Uterus (tissue), 4 donors: Measurements from ENCODE around the gene CCDC148. TPM values are rescaled to one million over a fixed set of nuclear protein-coding genes. Genes with fewer than 3 reads are reported as not detected.

Experiments used
- DNase-seq, 2 donors: peaks; one replicate each; pipeline ENCODE4 v3.0.0-alpha.2; 2019 to 2020
- H3K27ac ChIP-seq, 2 donors: fragments of 200-600 bp; sonication (generic); 1 replicate in 1 of 2; 2 replicates in 1 of 2; pipeline ENCODE4 v1.5.1; 2016 to 2018
- H3K27me3 ChIP-seq, 2 donors: fragments of 200-600 bp; sonication (generic); one replicate each; pipeline ENCODE4 v1.5.1; 2018 to 2019; ENCODE audit warnings: control low read depth in 1 of 2
- H3K36me3 ChIP-seq, 2 donors: fragments of 200-600 bp; sonication (generic); one replicate each; pipeline ENCODE4 v1.5.1; 2019; ENCODE audit warnings: control low read depth in 1 of 2
- H3K4me1 ChIP-seq, 2 donors: fragments of 200-600 bp; sonication (generic); one replicate each; pipeline ENCODE4 v1.5.1; 2018 to 2019; ENCODE audit warnings: control low read depth in 1 of 2
- H3K4me3 ChIP-seq, 2 donors: fragments of 200-600 bp; sonication (generic); 1 replicate in 1 of 2; 2 replicates in 1 of 2; pipeline ENCODE4 v1.5.1; 2018 to 2019; ENCODE audit warnings: mild to moderate bottlenecking in 1 of 2
- H3K9me3 ChIP-seq, 2 donors: fragments of 200-600 bp; sonication (generic); one replicate each; pipeline ENCODE4 v1.5.1; 2019; ENCODE audit warnings: control low read depth in 1 of 2
- CTCF ChIP-seq, 4 experiments: fragments of 200-600 bp in 2 of 4; fragments of 450-650 bp in 2 of 4; sonication (generic) in 2 of 4; IDR thresholded peaks; one replicate each; pipeline ENCODE4 v1.5.1; 2016 to 2019; ENCODE audit warnings: antibody characterized with exemption in 4 of 4, mild to moderate bottlenecking in 2 of 4, moderate library complexity in 1 of 4
- POLR2A ChIP-seq, 2 donors: fragments of 450-650 bp; IDR thresholded peaks; one replicate each; pipeline ENCODE4 v1.6.1; 2016; ENCODE audit warnings: antibody characterized with exemption in 2 of 2, mild to moderate bottlenecking in 1 of 2, moderate library complexity in 1 of 2
- intact Hi-C: fragments of 100-400 bp; cut with DNase I; formaldehyde crosslinking; loops from one replicate; pipeline ENCODE4 v1.15.1; 2023; ENCODE audit warnings: low total_unique reads
- total RNA-seq, 4 donors: library from RNA; depleted of rRNA in 3 of 4; stranded (reverse); fragments of >200 nt in 3 of 4; gene quantifications; one replicate each; pipeline versions ENCODE4 v1.1.0 to v1.2.4, GENCODE V29; 2014 to 2023
- donor health status: DM: yes; HTN: yes; CAD: no.

CCDC148 gene
- total RNA-seq, 4 donors from 2014 or later, result 0.77 to 9.7 (median 3.0) TPM; not detected in 1

GRCh38 chr2:158269143-158269542, 187.4 kb downstream of the CCDC148 start:
- no peaks in the 10 kb centered on the region for H3K4me1 ChIP-seq
- no peak for DNase-seq
- no peak for TF ChIP-seq CTCF (IDR thresholded peaks at IDR 0.05)
- TF ChIP-seq POLR2A (IDR thresholded peaks at IDR 0.05), result no peak
- H3K27ac ChIP-seq, result no peak overlapping the region
- H3K4me3 ChIP-seq, result no peak overlapping the region
- intact Hi-C loops, result no loop called here
- H3K27me3 ChIP-seq, result no peaks in the 10 kb centered on the region
- H3K36me3 ChIP-seq, result no peaks in the 10 kb centered on the region
- H3K9me3 ChIP-seq, result no peaks in the 10 kb centered on the region

- Histone ChIP-seq H3K36me3 (no peaks in the 10 kb centered on the region), H3K27me3 (no peaks in the 10 kb centered on the region), H3K4me3 (no peak overlapping the region), H3K27ac (no peak overlapping the region), H3K9me3 (no peaks in the 10 kb centered on the region), H3K4me1 (no peaks in the 10 kb centered on the region)
- TF ChIP-seq CTCF (IDR thresholded peaks at IDR 0.05) (no peak), POLR2A (IDR thresholded peaks at IDR 0.05) (no peak)
- intact Hi-C loops, result no loop called here
- no peak for DNase-seq
These were observed 190.4 kb downstream of the CCDC148 start for GRCh38 chr2:158266111-158266510.

GRCh38 chr2:158255257-158255656, 201.3 kb downstream of the CCDC148 start:
- Histone ChIP-seq H3K27ac (no peak overlapping the region), H3K4me3 (no peak overlapping the region), H3K4me1 (no peaks in the 10 kb centered on the region), H3K9me3 (no peaks in the 10 kb centered on the region), H3K36me3 (no peaks in the 10 kb centered on the region), H3K27me3 (no peaks in the 10 kb centered on the region)
- no peak for DNase-seq
- TF ChIP-seq POLR2A (IDR thresholded peaks at IDR 0.05) (no peak), CTCF (IDR thresholded peaks at IDR 0.05) (no peak)
- intact Hi-C loops, result no loop called here

- Histone ChIP-seq H3K27me3 (no peaks in the 10 kb centered on the region), H3K9me3 (no peaks in the 10 kb centered on the region), H3K36me3 (no peaks in the 10 kb centered on the region), H3K27ac (no peak overlapping the region), H3K4me1 (no peaks in the 10 kb centered on the region), H3K4me3 (no peak overlapping the region)
- TF ChIP-seq CTCF (IDR thresholded peaks at IDR 0.05) (no peak), POLR2A (IDR thresholded peaks at IDR 0.05) (no peak)
- no peak for DNase-seq
- intact Hi-C loops, result no loop called here
These were observed 203.4 kb downstream of the CCDC148 start for GRCh38 chr2:158253170-158253569.

GRCh38 chr2:158251356-158251755, 205.2 kb downstream of the CCDC148 start:
- DNase-seq, result no peak
- no peak overlapping the region for H3K4me3 ChIP-seq
- no peaks in the 10 kb centered on the region for H3K9me3 ChIP-seq
- no peak for TF ChIP-seq POLR2A (IDR thresholded peaks at IDR 0.05)
- no peak for TF ChIP-seq CTCF (IDR thresholded peaks at IDR 0.05)
- no peak overlapping the region for H3K27ac ChIP-seq
- H3K4me1 ChIP-seq, result no peaks in the 10 kb centered on the region
- intact Hi-C loops, result no loop called here
- H3K27me3 ChIP-seq, result no peaks in the 10 kb centered on the region
- H3K36me3 ChIP-seq, result no peaks in the 10 kb centered on the region
